Skeletal muscle cell (primary cell): ENCODE results near the gene ZNRF1.

ENCODE experiments used
- DNase-seq: peaks from one replicate; pipeline ENCODE4 v3.0.0-alpha.2; 2010; ENCODE audit warnings: low read depth
- H3K4me3 ChIP-seq: 2 replicates; pipeline ENCODE4 v1.5.1; 2011; ENCODE audit warnings: low read depth, mild to moderate bottlenecking, control low read depth, low read length, moderate library complexity

Gene ZNRF1

DNA sequence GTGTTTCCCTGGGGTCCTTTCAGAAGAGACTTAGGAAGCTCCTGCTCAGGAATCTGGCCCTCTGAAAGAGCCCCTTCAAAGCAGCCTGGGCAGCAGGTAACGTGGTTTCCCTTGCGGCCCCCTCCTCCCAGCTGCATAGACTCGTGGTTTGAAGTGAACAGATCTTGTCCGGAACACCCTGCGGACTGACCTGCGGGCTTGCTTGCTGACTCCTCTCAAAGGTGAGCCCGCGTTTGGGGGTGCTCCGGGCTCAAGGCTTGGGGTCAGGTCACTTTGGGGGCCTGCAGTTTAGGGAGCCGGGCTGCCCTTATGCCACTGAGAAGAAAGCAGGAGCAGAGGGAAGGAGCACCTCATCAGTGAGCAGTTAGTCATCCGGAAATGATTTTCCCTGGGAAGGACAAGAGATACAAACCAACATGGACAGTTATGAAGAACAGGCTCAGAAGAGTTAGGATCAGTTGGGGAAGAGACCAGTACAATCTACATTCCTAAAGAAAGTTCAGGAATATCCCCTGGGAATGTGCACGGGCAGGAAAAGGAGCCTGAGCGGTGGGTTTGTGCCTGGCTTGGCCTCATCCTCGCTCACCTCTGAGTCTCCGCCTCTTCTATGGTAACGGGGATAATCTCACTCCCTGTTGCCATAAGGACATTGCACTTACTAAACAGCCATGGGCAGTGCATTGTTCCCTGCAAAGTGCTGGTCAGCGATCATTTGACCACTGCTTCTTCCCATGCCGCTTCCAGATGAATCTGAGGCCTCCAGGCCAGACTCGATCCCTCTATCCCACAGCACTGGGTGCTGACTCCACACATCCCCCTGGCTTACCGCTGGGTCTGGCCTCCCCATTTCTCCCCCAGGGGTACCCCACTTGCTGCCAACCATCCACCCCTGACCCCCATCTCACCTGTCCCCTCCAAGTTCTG, 107.8 kb downstream of the ZNRF1 start:
- DNase-seq: no peak
- no peak overlapping the region for H3K4me3 ChIP-seq

DNA sequence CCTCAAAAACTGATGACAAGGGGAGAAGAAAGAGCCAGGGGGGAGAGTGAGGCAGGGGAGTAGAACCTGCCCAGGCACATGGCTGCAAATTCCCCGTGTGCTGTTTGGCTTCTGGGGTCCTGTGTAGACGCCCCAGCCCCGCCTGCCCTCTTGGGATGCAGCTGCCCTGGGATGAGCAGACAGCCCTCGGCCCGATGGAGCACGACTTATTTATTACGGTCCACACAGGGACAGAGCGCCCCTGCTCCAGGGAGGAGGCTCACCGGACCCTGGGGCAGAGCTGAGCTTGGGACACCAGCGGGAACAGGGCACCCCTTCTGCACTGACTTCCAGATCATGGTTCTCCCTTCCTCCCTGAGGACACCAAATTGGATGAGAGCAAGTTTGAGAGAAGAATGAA, 108.7 kb downstream of the ZNRF1 start:
- H3K4me3 ChIP-seq: no peak overlapping the region
- DNase-seq: no peak

DNA sequence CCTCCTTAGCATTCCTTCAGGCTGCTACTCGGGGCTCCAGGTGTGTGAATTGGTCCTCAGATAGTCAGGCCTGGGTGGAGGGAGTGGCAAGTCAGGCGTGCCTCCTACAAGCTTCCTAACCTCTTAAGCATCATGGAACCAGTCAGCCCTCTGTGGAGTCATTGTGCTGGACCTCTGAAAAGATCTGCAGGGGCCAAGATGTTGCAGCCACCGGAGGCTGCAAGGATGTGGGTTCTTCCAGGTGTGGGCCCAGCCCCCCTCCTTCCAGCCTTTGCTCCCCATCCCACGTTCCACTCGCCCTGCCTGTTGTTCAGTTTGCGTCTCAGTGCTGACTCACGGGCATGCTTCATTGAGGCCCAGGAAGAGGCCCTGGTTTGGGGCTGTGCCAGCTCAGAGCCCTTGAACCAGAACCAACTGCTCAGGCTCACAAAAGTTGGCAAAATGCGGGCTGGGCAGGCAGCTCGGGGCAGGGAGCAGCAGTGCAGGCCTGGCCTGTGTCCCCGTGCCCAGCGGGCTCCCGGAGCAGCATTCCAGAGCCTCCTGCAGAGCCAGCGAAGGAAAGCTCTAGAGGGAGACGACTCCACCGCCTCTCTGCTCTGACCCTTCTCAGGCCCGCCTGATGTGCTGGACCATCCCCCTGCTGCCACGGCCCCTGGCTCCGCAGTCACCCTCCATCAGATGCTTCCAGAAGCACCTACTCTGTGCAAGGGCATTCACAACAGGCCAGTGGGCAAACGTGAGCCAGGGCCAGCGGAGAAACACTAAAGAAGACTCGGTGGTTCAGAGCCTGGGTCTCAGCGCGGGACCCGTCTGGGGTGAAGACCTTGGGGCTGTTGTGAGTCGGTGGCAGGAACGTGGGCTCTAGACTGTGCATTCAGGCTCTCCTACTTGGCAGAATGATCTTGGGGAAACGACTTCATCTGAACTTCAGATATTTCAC, 110.2 kb downstream of the ZNRF1 start:
- H3K4me3 ChIP-seq: no peak overlapping the region
- peak; percentile 85 for DNase-seq

DNA sequence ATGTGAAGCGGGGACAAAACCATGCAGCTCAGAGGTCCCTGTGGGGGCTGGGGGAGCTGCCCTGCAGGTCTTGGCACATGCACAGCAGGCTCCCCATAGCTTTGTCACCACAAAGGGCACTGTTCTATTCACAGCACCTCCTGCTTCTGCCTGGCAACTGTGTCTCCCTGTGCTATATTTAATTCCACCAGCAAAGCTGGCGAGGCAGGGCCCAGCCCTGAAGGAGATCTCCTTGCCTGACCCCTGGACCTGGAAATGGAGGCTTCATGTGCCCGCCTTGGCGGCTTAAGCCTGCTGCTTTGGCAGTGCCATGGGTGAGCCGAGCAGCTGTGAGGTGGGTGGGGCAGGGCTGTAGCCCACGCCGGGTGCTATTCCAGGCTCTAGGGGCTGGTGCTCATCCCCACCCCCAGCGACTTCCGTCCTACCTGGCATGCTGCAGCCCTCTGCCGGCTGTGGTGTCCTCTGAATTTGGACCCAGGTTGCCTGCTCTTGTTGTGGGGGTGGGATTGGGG, 111.0 kb downstream of the ZNRF1 start:
- no peak for DNase-seq
- H3K4me3 ChIP-seq: no peak overlapping the region

DNA sequence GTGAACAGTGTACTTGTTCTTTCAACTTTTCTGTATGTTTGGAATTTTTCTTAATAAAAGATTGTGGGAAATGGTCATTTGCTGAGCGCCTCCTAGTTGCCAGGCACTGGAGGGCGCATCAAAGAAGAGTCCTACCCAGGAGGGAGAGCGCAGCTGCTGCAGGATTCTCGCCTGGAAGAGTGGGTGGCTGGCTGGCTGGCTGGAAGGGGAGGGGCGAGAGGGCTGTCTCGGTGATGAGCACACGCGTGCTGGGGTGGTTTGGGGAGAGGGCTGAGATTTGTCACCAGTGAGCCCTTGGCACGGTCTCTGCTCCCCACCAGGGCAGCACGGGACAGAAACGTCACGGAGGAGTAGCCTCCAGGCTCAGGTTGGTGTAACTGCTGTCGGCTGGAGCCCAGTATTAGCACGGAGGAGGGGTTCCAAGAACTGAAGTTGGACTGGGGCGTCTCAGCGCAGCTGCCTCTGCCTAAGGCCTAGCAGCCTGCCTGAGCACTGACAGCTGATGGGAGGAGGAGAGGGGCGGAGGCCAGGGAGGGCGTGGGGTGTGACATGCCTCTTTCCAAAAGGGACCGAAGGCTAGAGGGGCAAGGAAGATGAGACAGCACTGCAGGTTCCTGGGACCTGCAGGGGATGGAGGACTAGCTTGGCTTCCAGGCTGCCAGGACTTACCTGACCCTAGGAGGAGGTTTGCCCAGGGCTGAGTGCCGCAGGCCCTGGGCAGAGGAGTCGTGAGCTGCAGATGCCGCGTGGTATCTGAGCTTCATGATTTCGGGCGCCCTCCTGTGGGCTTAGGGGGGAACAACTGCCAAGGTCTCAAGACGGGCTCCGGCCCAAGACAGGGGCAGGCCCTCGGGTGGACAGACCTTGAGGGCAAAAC, 112.1 kb downstream of the ZNRF1 start:
- peak overlapping the region; percentile 24 for H3K4me3 ChIP-seq
- peak; percentile 80 for DNase-seq

DNA sequence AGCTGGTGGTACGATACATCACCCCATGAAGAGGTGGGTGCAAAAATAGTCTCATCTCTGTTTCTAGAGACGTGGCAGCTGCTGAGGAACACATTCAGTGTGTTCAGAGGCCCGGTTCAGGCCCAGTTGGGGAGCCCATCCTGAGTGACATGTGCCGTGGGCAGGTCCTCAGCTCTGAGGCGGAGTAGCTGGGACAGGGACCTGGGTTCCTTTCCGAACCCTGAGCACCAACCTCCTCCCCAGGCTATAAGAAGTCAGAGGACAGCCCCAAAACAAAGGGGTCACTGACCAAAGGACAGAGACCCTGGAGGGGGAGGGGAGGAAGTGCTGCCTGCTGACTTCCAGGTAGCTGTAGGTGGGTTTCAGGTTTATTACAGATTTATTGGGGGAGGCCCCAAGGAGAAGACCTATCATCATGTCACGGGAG, 112.7 kb downstream of the ZNRF1 start:
- DNase-seq: no peak
- H3K4me3 ChIP-seq: no peak overlapping the region

DNA sequence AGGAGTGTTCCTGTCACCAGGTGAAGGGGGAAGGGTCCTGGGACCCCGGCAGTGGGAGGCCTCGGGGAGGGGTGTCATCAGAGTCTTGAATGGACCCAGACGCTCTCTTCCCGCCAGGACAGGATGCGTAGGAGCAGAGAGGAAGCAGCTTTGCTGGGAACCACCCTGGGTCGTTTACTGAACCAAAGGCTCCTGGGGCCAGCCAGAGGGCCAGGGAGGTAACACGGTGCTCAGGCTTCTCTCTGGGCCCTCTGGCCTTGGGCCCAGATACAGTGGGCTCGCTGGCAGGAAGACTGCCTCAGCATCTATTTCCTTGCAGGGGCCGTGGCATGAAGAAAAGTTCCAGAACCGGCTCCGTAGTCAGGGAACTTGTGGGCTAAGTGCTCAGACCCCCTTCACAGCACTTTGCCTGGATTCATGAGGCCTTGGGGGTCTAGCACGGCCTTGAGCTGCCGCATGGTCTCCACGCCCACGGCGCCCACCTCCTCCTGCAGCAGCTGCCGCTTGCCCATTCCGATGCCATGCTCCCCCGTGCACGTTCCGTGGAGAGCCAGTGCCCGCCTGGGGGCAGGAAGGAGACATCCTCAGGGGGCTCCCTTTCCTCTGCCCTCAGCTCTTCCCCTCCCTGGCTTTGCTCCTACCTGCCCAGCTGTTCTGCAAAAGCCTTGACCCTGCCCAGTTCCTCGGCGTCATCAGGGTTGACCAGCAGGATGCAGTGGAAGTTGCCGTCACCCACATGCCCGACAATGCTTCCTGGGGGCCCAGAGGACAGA, 113.3 kb downstream of the ZNRF1 start:
- DNase-seq: no peak
- H3K4me3 ChIP-seq: no peak overlapping the region

DNA sequence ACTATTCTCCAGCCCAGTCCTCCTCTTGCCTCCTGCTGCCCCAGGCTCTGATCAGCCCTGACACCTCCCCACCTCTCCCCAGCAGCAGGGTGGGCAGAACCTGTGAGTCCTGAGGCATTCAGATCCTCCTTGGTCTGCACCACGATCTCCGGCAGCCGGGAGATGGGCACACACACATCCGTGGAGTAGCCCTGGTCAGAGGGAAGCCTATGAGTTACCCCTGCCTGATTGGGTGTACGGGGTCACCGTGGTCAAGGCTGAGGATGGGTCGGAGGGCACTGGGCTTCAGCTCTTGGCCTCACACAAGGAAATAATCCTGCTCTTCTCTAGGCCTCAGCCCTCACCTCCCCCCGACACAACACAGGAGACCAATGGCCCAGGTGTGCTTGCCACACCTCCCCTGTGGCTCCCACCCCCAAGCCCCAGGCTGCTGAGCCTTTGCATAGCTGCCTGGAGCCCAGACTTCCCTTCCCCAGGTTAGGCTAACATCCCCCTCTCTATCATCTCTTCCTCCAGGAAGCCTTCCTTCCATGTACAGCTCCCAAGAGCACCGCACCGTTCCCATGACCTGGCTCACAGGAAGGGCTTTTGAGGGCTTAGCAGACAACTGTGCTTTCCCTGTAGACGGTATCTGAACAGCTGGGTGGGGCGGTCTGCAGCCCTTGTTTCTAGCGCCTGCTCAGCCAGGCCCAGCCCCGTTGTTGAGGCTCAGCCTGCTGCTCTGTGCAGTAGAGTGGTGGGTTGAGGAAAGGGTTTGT, 114.1 kb downstream of the ZNRF1 start:
- H3K4me3 ChIP-seq: no peak overlapping the region

DNA sequence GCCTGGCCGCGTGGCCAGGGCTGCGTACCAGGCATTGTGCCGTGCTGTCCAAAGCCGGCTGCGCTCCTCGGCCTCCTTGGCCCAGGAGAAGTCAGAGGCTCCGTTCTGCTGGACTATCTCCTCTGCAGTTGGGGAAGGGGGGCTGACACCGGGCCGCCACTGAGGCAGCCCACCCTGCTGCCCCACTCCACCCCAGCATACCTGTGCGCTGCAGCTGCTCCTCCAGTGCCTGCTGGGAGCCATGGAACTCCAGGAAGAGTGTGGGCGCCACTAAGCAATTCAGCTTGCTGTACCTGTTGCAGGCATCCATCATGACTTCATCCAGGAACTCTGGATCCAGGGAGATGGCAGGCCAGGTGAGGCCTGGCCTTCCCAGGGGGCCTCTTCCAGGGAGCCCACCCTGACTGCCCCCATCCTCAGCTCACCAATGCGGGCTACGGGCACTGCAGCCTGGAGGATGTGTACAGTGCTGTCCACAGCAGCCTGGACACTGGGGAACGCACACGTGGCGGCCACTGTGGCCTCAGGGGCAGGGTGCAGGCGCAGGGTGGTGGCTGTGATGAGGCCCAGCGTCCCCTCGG, 114.8 kb downstream of the ZNRF1 start:
- H3K4me3 ChIP-seq: no peak overlapping the region
- DNase-seq: no peak

More for the DNA sequence above, 114.1 kb downstream of the ZNRF1 start:
- DNase-seq: no peak

DNA sequence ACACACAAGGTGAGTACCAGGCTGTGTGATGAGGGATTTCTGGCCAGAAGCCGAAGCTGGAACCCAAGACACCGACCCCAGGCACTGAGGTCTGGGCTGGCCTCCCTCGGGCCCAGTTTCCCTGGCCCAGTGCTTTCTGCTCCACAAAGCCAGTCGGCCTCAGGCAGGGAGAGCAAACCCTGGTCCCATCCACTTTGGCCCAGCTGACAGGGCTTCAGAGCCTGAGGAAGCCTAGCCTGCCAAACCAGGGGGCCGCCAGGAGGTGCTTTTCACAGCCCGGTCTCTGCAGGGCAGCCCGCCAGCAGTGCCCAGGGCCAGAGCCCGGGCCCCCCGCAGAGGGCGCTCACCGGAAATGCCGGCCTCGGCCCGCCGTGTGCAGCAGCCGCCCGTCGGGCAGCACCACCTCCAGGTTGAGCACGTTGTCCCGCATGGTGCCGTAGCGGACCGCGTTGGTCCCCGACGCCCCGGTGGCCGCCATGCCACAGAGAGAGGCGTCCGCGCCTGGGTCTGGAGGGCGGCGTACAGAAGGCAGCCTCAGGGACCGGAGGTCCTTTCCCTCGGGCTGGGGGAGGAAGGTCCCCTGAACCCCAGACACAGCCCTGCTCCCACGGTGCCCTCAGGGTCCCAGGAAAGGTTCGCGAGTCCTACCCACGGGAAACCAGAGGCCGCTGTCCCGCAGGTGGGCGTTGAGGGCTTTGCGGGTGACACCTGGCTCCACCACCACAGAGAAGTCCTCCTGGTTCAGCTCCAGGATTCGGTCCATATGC, 115.5 kb downstream of the ZNRF1 start:
- no peak for DNase-seq
- H3K4me3 ChIP-seq: no peak overlapping the region

DNA sequence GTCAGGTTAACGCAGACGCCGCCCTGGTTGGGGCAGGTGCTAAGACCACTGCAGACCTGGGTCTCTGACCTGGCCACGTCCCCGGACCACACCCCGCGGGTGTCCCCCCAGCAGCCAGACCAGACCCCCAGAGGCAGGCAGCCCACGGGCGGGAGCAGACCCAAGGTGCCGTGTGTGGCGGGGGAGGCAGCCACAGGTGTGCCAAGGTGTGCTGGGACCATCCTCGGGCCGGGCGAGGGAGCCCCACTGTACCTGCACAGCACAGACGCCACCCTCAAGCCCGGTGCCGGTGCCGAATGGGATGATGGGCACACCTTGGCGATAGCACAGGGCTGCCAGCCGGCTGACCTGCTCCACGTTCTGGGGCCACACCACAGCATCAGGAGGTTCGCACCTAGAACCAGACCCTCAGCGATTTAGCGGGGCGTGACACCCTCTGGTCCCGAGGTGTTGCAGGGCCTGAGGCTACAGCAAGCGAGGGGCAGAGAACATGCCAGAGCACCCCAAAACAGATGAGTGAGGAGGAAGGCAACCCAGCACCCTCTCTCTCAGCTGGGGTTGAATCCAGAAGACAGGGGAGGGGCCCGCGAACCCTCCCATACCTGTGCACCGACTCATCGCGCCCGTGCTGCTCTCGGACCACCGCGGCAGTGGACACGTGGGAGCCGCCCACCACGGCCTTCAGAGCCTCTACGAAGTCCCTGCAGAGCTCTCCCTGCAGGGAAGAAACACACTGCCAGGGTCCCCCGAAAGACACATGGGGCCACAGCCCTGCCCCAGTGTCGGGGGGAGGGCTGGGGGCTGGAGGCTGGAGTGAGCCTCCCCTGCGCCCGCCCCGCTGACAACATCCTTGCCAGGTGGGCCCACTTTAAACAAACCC, 116.4 kb downstream of the ZNRF1 start:
- H3K4me3 ChIP-seq: no peak overlapping the region

DNA sequence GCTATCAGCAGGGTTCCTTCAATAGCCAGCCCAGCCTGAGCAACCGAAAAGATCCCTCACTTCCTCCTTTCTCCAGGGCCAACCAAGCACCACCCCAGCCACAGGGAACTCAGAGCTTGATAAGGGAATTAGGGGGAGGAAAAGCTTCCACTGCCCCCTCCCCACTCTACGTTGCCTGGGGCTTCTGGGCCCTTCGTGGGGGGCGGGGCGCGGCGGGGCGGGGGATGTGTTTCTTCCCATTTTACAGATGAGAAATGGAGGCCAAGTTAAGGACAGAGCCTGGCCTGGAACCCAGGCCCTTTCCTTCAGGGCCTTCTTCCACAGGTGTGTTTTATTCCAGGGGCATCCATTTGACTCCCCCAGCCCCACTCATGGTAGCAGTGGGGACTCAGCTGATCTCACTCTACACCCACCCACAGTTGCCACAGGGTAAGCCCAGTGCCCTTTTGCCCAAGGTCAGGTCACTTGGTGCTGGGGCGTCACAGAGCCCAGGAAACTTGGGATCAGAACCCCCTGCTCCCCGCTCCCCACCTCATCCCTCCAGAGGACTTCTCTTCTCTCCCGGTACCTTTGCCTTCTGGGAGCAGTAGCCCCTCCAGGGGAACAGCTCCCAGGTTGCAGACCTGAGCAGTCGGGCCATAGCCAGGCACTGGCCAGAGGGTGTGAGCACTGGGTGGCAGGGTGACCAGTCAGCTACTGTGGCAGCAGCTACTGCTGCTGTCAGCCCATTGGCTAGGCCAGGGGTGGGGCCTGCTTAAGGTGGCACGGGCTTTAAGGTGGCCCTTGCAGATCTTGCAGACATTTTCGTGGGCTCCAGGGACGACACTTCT, 117.5 kb downstream of the ZNRF1 start, which contains the start of gene LDHD:
Gene LDHD, minus strand, starts transcription at position 700 of the 830 bp plus-strand sequence. Its CDS starts 60 bp downstream, at position 640.
- peak within 1 kb of the TSS; percentile 36 for H3K4me3 ChIP-seq
- no peak for DNase-seq

More for the DNA sequence above, 116.4 kb downstream of the ZNRF1 start:
- no peak for DNase-seq

DNA sequence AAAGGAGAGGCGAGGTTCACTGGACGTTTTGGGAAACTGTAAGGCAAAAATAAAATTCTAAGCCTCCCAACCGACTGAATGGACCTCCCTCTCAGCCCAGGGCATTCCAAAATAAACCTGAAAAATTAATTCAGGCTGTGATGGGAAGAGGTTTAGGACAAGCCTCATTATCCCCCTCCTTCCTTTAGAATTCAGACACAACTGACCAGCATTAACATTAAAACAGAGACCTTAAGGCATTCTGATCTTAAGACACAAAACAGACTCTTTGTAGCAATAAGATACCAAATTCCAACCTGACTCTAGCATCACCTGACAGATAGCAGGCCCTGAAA, 118.1 kb downstream of the ZNRF1 start:
- DNase-seq: no peak
- H3K4me3 ChIP-seq: no peak overlapping the region

DNA sequence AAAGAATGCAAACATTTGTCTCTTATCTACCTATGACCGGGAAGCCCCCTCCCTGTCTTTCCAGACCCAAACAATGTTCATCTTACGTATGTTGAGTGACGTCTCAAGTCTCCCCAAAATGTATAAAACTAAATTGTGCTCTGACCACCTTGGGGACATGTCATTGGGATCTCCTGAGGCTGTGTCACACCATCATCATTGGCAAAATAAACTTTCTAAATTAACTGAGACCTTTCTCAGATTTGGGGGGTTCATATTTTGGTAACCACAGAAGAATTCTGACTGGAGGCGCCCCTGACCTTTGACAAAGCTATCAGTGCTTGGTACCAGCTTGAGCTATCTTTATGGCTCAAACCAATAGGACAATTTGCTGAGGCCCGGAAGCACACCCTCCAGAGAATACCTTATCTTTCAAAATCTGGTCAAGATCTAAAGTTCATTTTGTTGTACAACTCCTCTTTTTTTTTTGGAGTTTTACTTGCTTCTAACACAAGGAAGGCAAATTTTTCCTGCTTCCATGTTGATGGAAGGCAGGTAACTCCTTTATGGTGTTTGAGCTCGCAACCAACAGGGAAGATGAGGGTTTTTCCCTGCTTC, 120.2 kb downstream of the ZNRF1 start:
- H3K4me3 ChIP-seq: no peak overlapping the region
- no peak for DNase-seq

DNA sequence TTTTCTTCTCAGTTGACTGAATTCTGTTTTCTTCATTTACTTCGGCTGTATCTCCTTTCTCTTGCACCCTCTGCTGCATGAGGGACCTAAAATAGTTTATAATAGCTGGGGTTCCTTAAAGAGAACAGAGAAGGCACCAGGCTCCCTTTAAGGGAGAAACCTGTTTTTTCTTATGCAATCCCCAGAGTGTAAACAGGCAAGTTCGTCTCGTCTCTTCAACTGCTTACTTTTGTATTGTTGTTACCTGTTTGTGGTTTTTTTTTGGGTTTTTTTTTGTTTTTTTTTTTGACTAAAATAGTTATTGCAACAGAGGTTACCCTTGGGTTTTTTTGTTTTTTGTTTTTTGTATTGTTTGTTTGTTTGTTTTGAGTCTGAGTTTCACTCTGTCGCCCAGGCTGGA, 121.4 kb downstream of the ZNRF1 start:
- H3K4me3 ChIP-seq: no peak overlapping the region
- DNase-seq: no peak
